Liver (tissue), 3 donors: Measurements from ENCODE around the gene EGLN2.

Experiments
- EGR1 ChIP-seq, 2 donors: IDR thresholded peaks; 2 replicates each; pipeline ENCODE4 v1.6.1; 2016 to 2018; ENCODE audit warnings: antibody characterized with exemption in 2 of 2, low read depth in 2 of 2
- FOXA1 ChIP-seq: IDR thresholded peaks from 2 replicates; pipeline ENCODE4 v1.6.1; 2016; ENCODE audit warnings: antibody characterized with exemption
- GABPA ChIP-seq, 2 donors: IDR thresholded peaks in 1 of 2; conservative IDR thresholded peaks in 1 of 2; 2 replicates each; pipeline ENCODE4 v1.6.1; 2016; ENCODE audit warnings: antibody characterized with exemption in 2 of 2, mild to moderate bottlenecking in 1 of 2, moderate library complexity in 1 of 2
- HNF4A ChIP-seq, 2 donors: conservative IDR thresholded peaks; 2 replicates each; pipeline ENCODE4 v1.6.1; 2016; ENCODE audit warnings: antibody characterized with exemption in 2 of 2, mild to moderate bottlenecking in 2 of 2
- NR2F2 ChIP-seq: IDR thresholded peaks from 2 replicates; pipeline ENCODE4 v1.6.1; 2016; ENCODE audit warnings: antibody characterized with exemption
- RAD21 ChIP-seq, 2 donors: IDR thresholded peaks; 2 replicates each; pipeline ENCODE4 v1.6.1; 2016; ENCODE audit warnings: antibody characterized with exemption in 2 of 2, mild to moderate bottlenecking in 2 of 2
- TAF1 ChIP-seq: conservative IDR thresholded peaks from 2 replicates; pipeline ENCODE4 v1.6.1; 2016; ENCODE audit warnings: antibody characterized with exemption, mild to moderate bottlenecking
- TF ChIP-seq, protein P1 (sequence below): fragments of 150-350 bp; IDR thresholded peaks from 2 replicates; pipeline ENCODE4 v1.5.1; 2017; ENCODE audit warnings: improper control_type of control experiment, low read depth, low read length; ENCODE audit not compliant: missing input control
- TF ChIP-seq, protein P2 (sequence below): IDR thresholded peaks from 2 replicates; pipeline ENCODE4 v1.6.1; 2016; ENCODE audit warnings: antibody characterized with exemption
- TF ChIP-seq, protein P3 (sequence below): IDR thresholded peaks from 2 replicates; pipeline ENCODE4 v1.6.1; 2016; ENCODE audit warnings: antibody characterized with exemption, mild to moderate bottlenecking
- TF ChIP-seq, protein P4 (sequence below): IDR thresholded peaks from 2 replicates; pipeline ENCODE4 v1.6.1; 2016; ENCODE audit warnings: antibody characterized with exemption
- donor health status: healthy.
- donor health status: healthy.

DNA sequence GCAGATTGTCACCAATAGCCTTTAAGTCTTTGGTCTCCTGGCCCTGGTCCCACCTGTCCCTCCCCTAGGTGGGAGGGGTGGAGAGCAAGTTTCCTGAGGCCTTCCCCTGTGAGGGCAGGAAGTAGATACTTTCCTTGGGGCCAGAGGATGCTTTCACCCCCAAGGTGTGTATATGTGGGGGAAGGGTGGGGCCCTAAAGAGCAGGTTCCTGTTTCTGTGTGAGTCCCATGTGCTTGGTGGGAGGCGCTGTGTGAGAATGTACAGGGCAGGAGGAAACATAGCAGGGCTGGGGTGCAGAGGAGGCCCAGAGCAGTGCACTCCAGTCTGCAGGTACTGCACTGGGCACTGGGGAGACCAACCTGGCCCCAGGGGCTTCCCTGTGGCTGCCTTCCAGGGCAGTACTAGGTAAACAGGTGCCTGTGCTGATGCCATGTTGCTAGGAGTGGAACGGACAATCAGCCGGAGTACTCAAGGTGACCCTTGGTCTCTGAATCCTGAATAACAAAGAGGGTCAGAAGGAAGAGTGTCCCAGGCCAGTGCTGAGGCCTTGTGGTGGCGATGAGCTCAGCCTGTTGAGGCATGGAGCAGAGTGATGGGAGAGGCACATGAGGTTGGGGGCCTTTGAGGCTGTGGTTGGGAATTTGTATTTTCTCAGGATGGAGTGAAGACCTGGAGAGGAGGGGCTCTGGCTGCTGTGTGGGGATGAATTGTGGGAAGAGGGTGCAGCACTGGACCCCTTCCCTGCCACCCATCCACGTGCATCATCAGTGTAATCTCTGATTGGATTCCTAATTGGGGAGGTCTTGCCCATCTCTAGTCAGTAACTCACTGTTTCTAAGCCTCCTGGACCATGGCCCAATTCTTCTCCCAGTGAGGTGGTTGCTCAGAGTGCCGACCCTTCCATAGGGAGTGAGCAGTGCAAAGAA is 5.1 kb downstream of the EGLN2 start:
- TF ChIP-seq, protein P1, sequence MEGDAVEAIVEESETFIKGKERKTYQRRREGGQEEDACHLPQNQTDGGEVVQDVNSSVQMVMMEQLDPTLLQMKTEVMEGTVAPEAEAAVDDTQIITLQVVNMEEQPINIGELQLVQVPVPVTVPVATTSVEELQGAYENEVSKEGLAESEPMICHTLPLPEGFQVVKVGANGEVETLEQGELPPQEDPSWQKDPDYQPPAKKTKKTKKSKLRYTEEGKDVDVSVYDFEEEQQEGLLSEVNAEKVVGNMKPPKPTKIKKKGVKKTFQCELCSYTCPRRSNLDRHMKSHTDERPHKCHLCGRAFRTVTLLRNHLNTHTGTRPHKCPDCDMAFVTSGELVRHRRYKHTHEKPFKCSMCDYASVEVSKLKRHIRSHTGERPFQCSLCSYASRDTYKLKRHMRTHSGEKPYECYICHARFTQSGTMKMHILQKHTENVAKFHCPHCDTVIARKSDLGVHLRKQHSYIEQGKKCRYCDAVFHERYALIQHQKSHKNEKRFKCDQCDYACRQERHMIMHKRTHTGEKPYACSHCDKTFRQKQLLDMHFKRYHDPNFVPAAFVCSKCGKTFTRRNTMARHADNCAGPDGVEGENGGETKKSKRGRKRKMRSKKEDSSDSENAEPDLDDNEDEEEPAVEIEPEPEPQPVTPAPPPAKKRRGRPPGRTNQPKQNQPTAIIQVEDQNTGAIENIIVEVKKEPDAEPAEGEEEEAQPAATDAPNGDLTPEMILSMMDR: no peak
- TF ChIP-seq EGR1 (IDR thresholded peaks at IDR 0.05; ENCODE audit: low read depth in 2 of 2) (no peak), RAD21 (IDR thresholded peaks at IDR 0.05) (no peak), NR2F2 (no peak), FOXA1 (no peak), HNF4A (conservative IDR thresholded peaks at IDR 0.05) (peak in 1 of 2 donors; percentile 11), TAF1 (no peak), GABPA (IDR thresholded peaks at IDR 0.05 in 1 of 2, conservative IDR thresholded peaks at IDR 0.05 in 1 of 2) (no peak)
- TF ChIP-seq, protein P2, sequence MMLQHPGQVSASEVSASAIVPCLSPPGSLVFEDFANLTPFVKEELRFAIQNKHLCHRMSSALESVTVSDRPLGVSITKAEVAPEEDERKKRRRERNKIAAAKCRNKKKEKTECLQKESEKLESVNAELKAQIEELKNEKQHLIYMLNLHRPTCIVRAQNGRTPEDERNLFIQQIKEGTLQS: no peak
- TF ChIP-seq, protein P3, sequence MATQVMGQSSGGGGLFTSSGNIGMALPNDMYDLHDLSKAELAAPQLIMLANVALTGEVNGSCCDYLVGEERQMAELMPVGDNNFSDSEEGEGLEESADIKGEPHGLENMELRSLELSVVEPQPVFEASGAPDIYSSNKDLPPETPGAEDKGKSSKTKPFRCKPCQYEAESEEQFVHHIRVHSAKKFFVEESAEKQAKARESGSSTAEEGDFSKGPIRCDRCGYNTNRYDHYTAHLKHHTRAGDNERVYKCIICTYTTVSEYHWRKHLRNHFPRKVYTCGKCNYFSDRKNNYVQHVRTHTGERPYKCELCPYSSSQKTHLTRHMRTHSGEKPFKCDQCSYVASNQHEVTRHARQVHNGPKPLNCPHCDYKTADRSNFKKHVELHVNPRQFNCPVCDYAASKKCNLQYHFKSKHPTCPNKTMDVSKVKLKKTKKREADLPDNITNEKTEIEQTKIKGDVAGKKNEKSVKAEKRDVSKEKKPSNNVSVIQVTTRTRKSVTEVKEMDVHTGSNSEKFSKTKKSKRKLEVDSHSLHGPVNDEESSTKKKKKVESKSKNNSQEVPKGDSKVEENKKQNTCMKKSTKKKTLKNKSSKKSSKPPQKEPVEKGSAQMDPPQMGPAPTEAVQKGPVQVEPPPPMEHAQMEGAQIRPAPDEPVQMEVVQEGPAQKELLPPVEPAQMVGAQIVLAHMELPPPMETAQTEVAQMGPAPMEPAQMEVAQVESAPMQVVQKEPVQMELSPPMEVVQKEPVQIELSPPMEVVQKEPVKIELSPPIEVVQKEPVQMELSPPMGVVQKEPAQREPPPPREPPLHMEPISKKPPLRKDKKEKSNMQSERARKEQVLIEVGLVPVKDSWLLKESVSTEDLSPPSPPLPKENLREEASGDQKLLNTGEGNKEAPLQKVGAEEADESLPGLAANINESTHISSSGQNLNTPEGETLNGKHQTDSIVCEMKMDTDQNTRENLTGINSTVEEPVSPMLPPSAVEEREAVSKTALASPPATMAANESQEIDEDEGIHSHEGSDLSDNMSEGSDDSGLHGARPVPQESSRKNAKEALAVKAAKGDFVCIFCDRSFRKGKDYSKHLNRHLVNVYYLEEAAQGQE: no peak
- TF ChIP-seq, protein P4, sequence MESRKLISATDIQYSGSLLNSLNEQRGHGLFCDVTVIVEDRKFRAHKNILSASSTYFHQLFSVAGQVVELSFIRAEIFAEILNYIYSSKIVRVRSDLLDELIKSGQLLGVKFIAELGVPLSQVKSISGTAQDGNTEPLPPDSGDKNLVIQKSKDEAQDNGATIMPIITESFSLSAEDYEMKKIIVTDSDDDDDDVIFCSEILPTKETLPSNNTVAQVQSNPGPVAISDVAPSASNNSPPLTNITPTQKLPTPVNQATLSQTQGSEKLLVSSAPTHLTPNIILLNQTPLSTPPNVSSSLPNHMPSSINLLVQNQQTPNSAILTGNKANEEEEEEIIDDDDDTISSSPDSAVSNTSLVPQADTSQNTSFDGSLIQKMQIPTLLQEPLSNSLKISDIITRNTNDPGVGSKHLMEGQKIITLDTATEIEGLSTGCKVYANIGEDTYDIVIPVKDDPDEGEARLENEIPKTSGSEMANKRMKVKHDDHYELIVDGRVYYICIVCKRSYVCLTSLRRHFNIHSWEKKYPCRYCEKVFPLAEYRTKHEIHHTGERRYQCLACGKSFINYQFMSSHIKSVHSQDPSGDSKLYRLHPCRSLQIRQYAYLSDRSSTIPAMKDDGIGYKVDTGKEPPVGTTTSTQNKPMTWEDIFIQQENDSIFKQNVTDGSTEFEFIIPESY: no peak
